ENCODE results near the gene DAPL1.

Gene DAPL1

GRCh38 chr2:158777077-158777476 is 18.0 kb upstream of the DAPL1 start:
- no peak for DNase-seq (ENCODE audit: low spot score)

- DNase-seq (ENCODE audit: low spot score) = no peak
These were observed 16.9 kb upstream of the DAPL1 start for GRCh38 chr2:158778243-158778642.

DNA sequence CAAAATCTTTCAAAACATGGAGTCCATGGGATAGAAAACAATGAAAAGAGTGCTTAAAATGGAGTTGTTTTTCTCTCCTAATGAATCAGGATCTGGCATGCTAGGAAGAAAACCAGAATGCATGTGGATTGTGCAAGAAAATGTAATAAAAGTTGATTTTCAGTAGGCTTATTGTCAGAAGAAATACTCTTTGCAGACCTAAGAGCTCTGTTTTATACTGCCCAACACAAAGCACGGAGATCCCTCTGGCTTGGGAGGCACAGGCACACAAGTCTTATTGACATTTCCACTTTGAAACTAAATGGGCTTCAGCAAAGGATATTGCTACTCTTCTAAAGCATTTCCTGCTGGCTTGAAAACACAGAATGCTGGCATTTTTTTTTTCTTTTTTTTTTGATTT is 15.5 kb upstream of the DAPL1 start:
- no peak for DNase-seq (ENCODE audit: low spot score)

DNA sequence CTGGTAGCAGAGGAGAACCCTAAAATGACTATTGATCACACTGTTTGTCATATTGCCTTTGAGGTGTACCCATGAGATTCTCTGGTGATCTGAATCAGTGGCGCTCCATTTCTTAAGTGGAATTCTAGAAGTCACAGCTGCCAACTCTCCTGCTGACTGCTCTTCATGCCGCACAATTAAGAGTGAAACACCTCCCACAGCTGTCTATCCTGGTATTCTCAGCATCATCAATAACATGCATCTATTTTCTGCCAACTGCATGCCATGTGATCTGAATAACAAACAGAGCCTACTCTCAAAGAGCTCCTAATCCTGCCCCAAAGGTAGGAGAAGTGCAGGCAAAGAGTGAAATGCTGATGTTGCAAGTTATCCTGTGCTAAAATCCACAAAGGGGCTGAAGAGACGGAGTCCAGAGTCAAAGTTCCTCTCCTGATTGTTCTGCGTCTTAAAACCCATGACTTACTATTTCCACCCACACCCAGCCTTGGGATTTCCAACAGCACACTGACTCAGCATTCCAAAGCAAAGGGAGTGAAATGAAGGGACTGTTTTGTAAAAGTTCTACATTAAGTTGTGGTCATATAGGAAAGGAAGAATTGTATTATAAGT is 13.7 kb upstream of the DAPL1 start:
- no peak for DNase-seq (ENCODE audit: low spot score)

DNA sequence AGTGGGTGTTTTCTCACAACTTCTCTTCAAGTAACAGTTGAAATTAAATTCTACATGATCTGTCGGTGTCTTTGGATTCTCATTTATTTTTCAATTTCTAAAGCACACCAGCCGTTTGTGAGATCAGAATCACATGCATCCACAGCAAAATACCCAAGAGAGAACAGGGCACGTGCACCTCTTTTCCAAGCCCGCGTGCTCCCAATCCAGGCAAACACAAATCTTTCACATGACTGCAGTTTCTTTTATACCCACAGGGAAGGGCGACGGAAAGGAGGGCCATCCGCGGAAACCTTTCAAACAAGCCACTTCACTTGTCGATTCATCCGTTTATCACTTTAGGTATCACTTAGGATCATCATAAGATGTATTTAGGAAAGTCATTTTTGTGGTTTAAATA is 13.0 kb upstream of the DAPL1 start:
- no peak for DNase-seq (ENCODE audit: low spot score)

DNA sequence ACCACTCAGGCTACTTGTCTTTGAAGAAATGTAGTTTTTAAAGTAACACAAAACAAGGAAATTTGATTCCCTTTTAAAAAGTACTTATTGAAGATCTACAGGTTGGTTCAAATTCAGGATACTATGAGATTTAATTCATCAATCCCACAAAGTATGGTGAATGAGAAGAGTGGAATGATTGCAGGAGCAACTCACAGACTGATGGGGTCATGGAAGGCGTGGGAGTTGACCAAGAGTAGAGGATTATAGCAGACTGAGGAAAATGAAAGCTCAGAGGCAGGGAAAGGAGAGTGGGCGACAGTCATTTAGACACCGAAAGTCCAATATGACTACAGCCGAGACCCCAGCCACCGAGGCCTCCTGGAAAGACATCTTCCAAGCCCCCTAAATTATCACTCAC is 12.5 kb upstream of the DAPL1 start:
- DNase-seq (ENCODE audit: low spot score) = no peak

DNA sequence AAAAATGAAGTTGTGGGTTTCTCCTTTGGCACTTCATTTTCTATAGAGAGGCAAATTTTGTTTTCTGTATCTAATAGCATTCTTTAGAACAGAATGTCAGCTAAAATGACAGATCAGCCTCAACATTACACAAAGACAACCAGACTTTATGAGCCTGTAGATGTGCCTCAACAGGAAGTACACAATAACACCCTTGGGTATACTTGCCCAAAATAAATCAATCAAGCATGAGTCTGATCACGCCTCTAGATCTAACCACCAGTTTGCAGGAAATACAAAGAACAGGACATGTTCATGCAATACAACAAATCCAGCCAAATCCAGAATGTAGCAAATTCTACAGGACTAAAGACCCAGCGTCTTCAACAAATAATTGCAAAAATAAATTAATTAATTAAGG is 11.2 kb upstream of the DAPL1 start:
- no peak for DNase-seq (ENCODE audit: low spot score)

GRCh38 chr2:158786897-158787296 is 8.2 kb upstream of the DAPL1 start:
- no peak for DNase-seq (ENCODE audit: low spot score)

- no peak for DNase-seq (ENCODE audit: low spot score)
These were observed 6.2 kb upstream of the DAPL1 start for GRCh38 chr2:158788951-158789350.

DNA sequence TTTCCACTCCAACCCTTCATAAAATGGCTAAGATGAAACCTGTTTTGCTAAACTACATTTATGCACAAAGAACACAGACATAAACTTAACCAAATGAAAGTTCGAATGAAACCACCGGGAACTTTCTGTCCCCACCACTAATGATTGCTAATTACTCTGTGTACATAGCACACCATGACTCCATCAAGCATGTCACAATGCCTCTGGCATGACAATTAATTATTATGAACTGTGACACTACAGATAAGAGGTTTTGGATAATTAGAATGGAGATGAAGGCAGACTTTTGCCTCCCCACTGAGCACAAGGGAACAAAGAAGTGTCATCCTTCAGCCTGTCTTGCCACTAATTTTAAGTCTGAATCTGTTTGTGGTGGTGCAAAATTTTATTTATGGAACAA is 1.5 kb downstream of the DAPL1 start:
- no peak for DNase-seq (ENCODE audit: low spot score)

- DNase-seq (ENCODE audit: low spot score) = no peak
These were observed 3.0 kb downstream of the DAPL1 start for GRCh38 chr2:158797963-158798700.

DNA sequence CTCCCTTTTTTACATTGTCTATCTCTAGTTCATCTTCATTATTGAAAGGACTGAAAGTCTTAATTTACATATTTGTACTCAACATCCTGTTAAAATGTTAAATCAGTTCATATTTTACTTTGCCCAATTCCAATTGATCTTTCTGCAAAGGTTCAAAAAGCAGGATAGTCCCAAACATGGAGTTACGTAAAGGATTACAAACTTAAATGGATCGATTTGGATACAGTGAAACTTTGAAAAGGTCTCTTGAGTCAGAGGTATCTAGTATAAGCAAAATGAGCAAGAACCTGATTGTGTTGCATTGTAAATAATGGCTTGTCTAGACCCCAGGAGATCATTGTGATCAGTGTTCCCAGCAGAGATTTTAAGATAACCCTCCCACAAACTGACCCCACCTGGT is 4.1 kb downstream of the DAPL1 start:
- DNase-seq (ENCODE audit: low spot score) = no peak

- no peak for DNase-seq (ENCODE audit: low spot score)
These were observed 8.4 kb downstream of the DAPL1 start for GRCh38 chr2:158803506-158803905.

- DNase-seq (ENCODE audit: low spot score) = no peak
These were observed 10.1 kb downstream of the DAPL1 start for GRCh38 chr2:158805255-158805654.

- DNase-seq (ENCODE audit: low spot score) = no peak
These were observed 10.8 kb downstream of the DAPL1 start for GRCh38 chr2:158805936-158806335.

DNA sequence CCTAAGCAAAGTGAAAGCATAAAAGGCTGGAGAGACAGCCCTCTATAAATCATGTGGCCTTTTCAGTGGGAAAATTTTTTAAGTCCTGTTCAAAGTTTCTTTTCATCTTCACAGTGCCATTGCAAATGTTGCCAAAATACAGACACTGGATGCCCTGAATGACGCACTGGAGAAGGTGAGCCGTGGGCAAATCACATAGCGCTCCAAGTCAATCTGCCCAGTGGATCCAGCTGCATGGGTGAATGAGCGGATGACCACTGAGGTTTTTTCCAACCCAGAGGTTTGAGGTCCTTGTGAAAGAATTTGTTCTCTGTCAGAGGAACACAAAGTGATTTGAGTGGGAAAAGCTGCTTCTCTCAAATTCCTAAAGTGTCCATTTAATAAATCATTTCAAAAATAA is 11.8 kb downstream of the DAPL1 start:
- no peak for DNase-seq (ENCODE audit: low spot score)

GRCh38 chr2:158808426-158808825 is 13.3 kb downstream of the DAPL1 start:
- no peak for DNase-seq (ENCODE audit: low spot score)

GRCh38 chr2:158809816-158810215 is 14.7 kb downstream of the DAPL1 start:
- no peak for DNase-seq (ENCODE audit: low spot score)

- DNase-seq (ENCODE audit: low spot score) = no peak
These were observed 15.8 kb downstream of the DAPL1 start for GRCh38 chr2:158810731-158811460.

DNA sequence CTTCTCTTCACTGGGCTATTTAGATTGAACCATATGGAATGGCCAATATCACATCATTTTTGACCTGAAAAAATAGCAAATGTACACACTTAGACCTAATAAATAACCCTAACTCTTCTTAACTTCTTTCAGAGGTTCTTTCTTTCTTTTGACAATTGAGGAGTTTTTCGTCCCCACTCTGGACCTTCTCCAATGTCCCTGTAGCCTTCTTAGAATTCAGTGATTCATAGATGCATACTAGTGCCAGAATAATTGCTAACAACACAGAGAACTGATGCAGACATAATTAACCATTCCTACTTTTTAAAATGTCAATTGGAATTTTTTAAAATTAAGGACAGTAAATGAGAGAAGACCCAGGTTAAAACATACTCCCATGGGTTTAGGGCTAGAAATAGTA is 20.0 kb downstream of the DAPL1 start:
- no peak for DNase-seq (ENCODE audit: low spot score)

- DNase-seq (ENCODE audit: low spot score) = no peak
These were observed 20.5 kb downstream of the DAPL1 start for GRCh38 chr2:158815658-158816057.

DNA sequence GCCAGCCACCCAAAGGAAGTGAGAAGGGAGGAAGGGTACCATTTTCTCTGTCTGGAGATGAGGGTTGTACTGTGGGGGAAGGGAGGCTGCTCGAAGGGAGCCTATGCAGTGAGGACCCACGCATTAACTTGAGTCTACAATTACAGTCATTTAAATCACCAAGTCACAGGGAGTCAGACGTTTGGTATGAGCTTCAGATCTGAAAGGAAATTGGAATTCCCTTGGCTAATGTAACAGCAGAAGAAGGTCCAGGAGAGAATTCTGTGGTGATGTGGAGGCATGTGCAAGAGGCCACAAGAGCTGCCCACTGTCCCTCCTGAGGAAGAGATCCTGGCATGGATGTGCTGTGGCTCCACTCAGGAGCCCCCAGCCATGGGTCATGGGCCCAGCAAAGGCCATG is 22.5 kb downstream of the DAPL1 start:
- DNase-seq (ENCODE audit: low spot score) = no peak

DNA sequence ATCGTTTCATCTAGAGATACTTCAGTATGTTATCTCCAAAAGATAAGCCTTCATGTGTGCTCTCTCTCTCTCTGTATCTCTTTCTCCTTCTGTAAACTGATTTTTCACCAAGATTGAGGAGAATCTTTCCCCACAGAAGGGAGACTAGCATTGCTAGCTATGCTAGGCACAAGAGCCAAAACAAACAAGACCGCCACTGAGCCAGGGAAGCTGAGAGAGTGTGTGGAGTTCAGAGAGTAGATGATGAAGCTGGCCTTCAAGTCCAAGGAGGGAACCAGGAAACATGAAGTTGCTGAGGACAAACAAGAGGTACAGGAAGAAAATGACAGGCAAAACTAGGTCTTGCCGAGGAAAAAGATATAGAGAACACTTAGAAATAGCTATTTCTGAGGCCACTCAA is 23.4 kb downstream of the DAPL1 start:
- DNase-seq (ENCODE audit: low spot score) = no peak

Data from left forelimb (tissue), 1 donor.